Nephron (organoid): Measurements from ENCODE around the gene MLXIP.

ENCODE experiments used
- H3K27ac Mint-ChIP-seq, 3 experiments: 2 replicates each; pipeline ENCODE4 v1.8.0; 2020; ENCODE audit warnings: mixed read lengths in 3 of 3, mild to moderate bottlenecking in 2 of 3, moderate library complexity in 1 of 3
- H3K27me3 Mint-ChIP-seq: 2 replicates; pipeline ENCODE4 v1.8.0; 2021; ENCODE audit warnings: low read depth, mild to moderate bottlenecking, moderate library complexity, mixed read lengths
- H3K36me3 Mint-ChIP-seq: 2 replicates; pipeline ENCODE4 v1.8.0; 2020; ENCODE audit warnings: low read depth, mixed read lengths
- H3K4me1 Mint-ChIP-seq: 2 replicates; pipeline ENCODE4 v1.8.0; 2020; ENCODE audit warnings: mixed read lengths
- H3K4me3 Mint-ChIP-seq, 3 experiments: 2 replicates each; pipeline ENCODE4 v1.8.0; 2020; ENCODE audit warnings: mild to moderate bottlenecking in 3 of 3, mixed read lengths in 3 of 3, moderate library complexity in 2 of 3
- H3K9me3 Mint-ChIP-seq: 2 replicates; pipeline ENCODE4 v1.8.0; 2020; ENCODE audit warnings: mixed read lengths
- TF ChIP-seq, protein P1 (sequence below), 3 experiments: fragments of 200-600 bp; sonication (generic); IDR thresholded peaks; one replicate each; pipeline ENCODE4 v1.5.0; 2021; ENCODE audit warnings: antibody characterized with exemption in 3 of 3; ENCODE audit not compliant: unreplicated experiment in 3 of 3

Gene MLXIP

DNA sequence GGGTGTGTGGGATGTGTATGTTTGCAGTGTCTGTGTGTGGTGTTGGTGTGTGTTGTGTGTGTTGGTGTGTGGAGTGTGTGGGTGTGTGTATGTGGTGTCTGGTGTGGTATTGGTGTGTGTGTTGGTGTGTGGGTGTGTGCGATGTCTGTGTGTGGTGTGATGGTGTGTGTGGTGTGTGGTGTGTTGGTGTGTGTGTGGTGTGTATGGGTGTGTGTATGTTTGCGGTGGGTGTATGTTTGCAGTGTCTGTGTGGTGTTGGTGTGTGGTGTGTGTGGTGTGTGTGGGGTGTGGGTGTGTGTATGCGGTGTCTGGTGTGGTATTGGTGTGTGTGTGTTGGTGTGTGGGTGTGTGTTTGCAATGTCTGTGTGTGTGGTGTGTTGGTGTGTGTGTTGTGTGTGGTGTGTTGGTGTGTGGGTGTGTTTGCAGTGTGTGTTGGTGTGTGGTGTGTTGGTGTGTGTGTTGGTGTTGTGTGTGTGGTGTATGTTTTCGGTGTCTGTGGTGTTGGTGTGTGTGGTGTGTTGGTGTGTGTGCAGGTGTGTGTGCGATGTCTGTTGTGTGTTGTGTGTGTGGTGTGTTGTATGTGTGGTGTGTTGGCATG, 15.7 kb downstream of the MLXIP start:
- TF ChIP-seq, protein P1, sequence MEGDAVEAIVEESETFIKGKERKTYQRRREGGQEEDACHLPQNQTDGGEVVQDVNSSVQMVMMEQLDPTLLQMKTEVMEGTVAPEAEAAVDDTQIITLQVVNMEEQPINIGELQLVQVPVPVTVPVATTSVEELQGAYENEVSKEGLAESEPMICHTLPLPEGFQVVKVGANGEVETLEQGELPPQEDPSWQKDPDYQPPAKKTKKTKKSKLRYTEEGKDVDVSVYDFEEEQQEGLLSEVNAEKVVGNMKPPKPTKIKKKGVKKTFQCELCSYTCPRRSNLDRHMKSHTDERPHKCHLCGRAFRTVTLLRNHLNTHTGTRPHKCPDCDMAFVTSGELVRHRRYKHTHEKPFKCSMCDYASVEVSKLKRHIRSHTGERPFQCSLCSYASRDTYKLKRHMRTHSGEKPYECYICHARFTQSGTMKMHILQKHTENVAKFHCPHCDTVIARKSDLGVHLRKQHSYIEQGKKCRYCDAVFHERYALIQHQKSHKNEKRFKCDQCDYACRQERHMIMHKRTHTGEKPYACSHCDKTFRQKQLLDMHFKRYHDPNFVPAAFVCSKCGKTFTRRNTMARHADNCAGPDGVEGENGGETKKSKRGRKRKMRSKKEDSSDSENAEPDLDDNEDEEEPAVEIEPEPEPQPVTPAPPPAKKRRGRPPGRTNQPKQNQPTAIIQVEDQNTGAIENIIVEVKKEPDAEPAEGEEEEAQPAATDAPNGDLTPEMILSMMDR (IDR thresholded peaks at IDR 0.05; ENCODE audit: unreplicated experiment in 3 of 3): no peak
- H3K9me3 Mint-ChIP-seq: no peaks in the 10 kb centered on the region
- H3K27ac Mint-ChIP-seq: no peak overlapping the region
- H3K36me3 Mint-ChIP-seq: peaks cover 4% of the 10 kb centered on the region
- peaks cover 44% of the 10 kb centered on the region for H3K4me1 Mint-ChIP-seq
- H3K4me3 Mint-ChIP-seq: no peak overlapping the region
- peaks cover 4% of the 10 kb centered on the region for H3K27me3 Mint-ChIP-seq

DNA sequence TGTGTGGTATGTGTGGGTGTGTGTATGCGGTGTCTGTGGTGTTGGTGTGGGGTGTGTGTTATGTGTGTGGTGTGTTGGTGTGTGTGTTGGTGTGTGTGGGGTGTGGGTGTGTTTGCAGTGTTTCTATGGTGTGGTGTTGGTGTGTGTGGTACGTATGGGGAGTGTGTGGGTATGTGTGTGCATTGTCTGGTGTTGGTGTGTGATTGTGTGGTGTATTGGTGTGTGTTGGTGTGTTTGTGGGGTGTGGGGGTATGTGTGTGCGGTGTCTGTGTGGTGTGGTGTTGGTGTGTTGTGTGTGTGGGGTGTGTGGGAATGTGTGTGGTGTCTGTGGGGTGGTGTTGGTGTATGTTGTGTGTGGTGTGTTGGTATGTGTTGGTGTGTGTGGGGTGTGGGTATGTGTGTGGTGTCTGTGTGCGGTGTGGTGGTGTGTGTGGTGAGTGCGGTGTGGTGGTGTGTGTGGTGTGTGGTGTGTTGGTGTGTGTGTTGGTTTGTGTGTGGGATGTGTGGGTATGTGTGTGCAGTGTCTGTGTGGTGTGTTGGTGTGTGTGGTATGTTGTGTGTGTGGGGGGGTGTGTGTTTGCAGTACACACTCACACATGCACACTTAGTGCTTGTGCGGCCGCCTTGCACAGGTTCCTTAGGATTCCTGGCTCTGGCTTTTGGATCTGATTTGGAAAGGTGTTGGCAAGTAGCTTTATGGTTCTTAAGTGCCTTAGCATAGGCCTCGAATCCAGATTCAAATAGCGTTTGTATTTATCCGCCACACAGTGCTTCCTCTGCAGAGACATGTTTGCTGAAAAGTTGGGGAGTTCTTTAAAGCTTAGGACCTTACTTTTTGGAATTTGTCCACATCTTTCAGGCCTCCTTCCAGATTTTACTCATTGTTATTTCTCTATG, 16.4 kb downstream of the MLXIP start:
- no peak overlapping the region for H3K27ac Mint-ChIP-seq
- TF ChIP-seq, protein P1 (IDR thresholded peaks at IDR 0.05; ENCODE audit: unreplicated experiment in 3 of 3): no peak
- H3K4me1 Mint-ChIP-seq: peaks cover 50% of the 10 kb centered on the region
- H3K9me3 Mint-ChIP-seq: no peaks in the 10 kb centered on the region
- peaks cover 4% of the 10 kb centered on the region for H3K27me3 Mint-ChIP-seq
- H3K4me3 Mint-ChIP-seq: no peak overlapping the region
- peaks cover 4% of the 10 kb centered on the region for H3K36me3 Mint-ChIP-seq

DNA sequence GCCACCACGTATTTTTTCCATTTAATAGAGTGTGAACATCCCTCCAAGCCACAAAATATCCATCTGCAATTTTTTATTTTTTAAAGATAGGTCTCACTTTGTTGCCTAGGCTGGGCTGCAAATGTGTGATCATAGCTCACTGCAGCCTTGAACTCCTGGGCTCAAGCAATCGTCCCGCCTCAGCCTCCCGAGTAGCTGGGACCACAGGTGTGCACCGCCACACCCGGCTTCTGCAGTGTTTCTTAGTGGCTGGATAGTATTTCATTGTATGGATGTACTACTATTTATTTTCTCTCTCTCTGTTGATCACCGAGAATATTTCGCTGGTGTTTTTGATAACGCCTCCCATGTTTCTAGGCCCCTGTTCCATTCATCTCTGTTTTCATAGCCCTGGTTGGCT, 17.5 kb downstream of the MLXIP start:
- TF ChIP-seq, protein P1 (IDR thresholded peaks at IDR 0.05; ENCODE audit: unreplicated experiment in 3 of 3): no peak
- H3K27me3 Mint-ChIP-seq: peaks cover 4% of the 10 kb centered on the region
- peak overlapping the region; percentile 79 to 86 (median 79) for H3K27ac Mint-ChIP-seq
- H3K36me3 Mint-ChIP-seq: no peaks in the 10 kb centered on the region
- H3K9me3 Mint-ChIP-seq: no peaks in the 10 kb centered on the region
- H3K4me1 Mint-ChIP-seq: peaks cover 52% of the 10 kb centered on the region
- peak overlapping the region in 1 of 3 experiments; percentile 2 for H3K4me3 Mint-ChIP-seq

DNA sequence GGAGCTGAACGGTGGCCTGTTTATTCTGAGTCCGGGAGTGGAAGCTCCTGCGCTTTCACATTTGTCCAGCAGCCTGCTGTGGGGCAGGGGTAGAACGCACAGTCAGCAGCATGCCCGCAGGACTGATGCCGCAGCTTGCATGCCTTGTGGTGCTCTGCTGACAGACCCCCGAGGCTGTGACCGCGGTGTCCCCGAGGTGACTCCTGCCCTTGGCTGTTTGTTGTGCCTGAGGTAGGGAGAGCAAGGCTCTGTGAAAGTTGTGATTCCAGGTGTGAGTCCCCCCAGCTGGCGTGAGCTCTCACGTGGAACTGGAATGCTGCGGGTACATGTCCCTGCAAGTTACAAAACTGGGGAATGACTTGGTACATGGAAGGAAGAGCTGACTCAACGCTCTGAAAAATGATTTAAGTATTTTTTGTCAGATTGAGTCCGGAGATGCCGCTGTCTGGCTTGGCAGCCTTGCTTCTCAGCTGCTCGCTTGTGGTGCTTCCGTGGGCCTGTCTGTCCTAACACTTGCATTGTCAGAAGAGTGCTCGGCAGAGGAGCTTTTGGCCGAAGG, 18.1 kb downstream of the MLXIP start:
- TF ChIP-seq, protein P1 (IDR thresholded peaks at IDR 0.05; ENCODE audit: unreplicated experiment in 3 of 3): no peak
- Mint-ChIP-seq H3K36me3 (no peaks in the 10 kb centered on the region), H3K27me3 (peaks cover 4% of the 10 kb centered on the region), H3K4me1 (peaks cover 45% of the 10 kb centered on the region), H3K4me3 (peak overlapping the region in 2 of 3 experiments; percentile 44 to 65), H3K27ac (peak overlapping the region; percentile 79 to 86 (median 79)), H3K9me3 (no peaks in the 10 kb centered on the region)

DNA sequence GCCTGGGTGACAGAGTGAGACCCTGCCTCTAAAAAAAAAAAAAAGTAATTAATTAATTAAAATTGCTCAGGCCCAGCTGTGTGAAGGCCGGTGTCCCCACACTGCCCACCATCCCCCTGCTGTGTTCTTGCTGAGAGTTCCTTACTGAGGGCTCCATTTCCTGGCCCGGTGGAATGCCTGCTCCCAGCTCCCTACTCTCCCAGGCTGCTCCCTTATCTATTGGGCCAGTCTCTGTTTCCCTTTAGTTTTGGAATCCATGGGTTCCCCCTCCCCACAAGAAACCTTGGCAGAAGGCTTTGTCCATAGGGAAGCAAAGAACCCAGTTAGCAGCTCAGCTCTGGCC, 19.0 kb downstream of the MLXIP start:
- Mint-ChIP-seq H3K36me3 (peaks cover 3% of the 10 kb centered on the region), H3K4me1 (peaks cover 44% of the 10 kb centered on the region), H3K27ac (peak overlapping the region; percentile 95 to 99 (median 96)), H3K27me3 (peaks cover 4% of the 10 kb centered on the region), H3K4me3 (peak overlapping the region; percentile 28 to 58 (median 56)), H3K9me3 (no peaks in the 10 kb centered on the region)
- TF ChIP-seq, protein P1 (IDR thresholded peaks at IDR 0.05; ENCODE audit: unreplicated experiment in 3 of 3): no peak
